HG02623 (cell line): ENCODE measurements around the gene FAM107B.

Experiments used
- ATAC-seq: cut with Tn5 transposase; IDR thresholded peaks from one replicate; pipeline ENCODE4 v1.9.1; 2021; ENCODE audit warnings: moderate library complexity; ENCODE audit not compliant: unreplicated experiment

The FAM107B gene

DNA sequence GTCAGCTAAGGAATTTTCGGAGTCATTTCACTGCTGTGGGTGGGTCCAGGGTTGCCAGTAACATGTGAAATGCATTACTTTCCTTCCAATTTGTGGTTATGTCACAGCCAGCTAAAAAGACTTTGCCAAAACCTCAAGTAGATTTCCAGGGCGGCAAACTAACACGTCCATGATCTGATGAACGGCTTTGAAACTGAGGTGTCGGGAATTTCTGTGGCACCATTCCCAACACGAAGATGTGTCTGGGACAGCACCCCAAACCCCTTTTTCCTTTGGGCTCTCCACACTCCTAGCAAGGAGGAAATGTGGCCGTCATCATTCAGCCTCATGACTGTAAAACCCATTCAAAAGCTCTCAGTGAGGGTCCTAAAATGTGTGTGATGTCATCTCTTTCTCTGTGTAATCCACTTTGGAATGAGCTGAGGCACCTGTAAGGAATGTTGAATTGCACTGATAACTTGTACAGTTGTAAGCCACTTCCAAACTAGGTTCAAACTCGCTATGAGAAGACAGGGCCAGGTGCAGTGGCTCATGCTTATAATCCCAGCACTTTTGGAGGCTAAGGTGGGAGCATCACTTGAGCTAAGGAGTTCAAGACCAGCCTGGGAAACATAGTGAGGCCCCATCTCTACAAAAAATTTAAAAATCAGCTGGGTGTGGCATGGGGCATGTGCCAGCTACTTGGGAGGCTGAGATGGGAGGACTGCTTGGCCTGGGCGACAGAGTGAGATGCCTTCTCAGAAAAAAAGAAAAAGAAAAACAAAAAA is 297.9 kb downstream of the FAM107B start:
- no peak for ATAC-seq

DNA sequence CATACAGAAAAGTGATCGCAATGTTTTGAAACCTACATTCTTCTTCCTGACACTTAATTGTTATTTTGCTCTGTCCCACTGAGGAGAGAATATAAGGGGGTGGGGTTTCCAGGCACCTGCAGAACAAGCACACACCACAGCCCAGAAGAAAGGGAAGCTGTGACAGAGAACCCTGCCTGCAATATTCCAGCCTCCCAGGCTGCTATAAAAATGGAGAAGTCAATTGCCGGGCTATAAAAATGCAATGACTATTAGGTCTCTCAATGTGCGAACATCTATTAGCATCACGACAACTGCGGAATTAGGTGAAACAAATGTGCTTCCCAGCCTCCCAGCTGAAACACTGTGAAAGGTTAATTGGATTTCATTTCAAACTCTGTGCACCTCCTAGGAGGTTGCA is 298.7 kb downstream of the FAM107B start:
- ATAC-seq: no peak

DNA sequence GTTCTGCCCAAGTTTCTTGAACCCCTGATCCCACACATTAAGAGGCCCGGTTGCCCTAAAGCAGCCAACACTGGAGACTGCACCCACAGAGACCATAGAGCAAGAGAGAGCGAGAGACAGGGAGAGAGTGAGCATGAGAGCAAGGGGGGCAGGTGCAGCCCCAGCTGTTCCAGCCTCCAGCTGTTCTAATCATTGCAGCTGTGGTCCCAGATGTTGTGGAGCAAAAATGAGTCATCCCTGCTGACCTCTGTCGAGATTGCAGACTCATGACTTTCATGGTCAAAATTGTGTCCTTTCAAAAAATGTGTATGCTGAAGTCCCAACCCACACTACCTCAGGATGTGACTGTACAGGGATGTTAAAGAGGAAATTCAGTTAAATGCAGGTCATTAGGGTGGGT is 300.0 kb downstream of the FAM107B start:
- ATAC-seq: no peak

DNA sequence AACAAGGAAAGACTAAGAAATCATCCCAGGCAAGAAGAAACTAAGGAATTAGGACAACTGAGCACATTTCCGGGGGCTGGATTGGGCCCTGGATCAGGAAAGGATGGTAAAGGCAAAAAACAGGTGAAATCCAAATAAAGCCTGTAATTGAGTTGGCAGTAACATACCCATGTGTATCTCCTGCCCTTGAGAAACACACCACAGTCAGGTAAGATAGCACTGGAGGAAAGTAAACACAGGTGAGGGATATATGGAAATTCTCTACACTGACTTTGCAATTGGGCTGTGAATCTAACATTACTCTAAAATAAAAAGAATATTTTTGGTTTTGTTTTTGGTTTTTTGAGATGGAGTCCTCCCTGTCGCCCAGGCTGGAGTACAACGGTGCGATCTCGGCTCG is 303.8 kb downstream of the FAM107B start:
- ATAC-seq: no peak

DNA sequence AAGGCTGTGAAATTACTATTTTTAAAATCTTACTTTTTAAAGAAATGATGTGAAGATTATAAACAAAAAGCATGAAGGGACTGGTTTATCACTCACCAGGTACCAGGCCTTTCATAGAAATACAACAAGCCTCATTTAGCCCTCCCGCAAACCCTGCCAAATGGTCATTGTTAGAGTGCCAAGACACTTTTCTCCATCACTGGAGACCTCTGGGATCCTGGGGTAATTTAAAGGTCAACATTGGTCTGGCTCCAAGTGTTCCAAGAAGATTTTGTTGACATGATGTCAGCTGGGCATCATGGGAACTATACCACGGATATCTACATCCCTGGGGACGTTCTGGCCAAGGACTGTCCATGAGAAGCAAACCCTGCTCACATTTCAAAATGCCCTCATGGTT is 306.0 kb downstream of the FAM107B start:
- ATAC-seq: no peak
